ENCODE measurements around the gene FLT1.

The FLT1 gene

DNA sequence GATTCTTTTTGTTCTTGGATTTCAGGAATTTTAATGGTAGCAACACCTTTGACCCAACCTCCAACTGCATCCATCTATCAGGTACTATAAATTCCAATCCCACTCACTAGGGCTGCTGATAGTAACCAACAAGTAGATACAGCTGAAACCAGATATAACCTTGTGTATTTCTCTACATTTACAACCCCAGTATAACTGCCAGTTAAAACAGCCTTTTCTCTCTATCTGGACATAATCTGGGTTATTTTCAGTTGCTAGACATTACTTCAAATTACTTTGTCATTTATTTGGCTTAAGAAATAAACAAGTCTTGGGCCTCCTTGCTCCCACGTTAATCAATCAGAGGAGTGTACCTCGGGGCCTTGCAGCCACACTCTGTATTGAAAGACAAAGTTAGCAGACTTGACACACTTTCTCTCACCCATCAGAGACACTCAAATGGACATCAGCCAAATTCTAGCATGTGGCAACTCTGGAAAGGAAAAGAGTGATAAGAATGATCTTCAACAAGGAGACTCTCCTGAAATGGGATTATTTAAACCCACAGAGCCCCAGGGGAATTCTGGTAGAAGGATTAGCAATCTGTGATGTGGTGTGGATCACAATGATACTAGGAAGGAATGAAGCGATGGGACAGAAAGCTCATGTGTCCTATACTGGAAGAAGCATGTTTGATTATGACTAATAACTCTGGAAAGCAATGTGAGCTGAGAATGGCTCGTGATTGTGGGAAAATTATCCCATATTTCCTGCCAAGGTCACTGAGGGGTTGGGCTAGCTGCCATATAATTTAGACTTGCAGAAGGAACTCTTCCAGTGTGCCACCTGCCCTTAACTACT is 157.5 kb downstream of the FLT1 start:
- TF ChIP-seq SIN3A (IDR thresholded peaks at IDR 0.05; ENCODE audit: borderline replicate concordance, insufficient read depth, low read length) (no peak), FOXP2 (optimal IDR thresholded peaks at IDR 0.05; ENCODE audit: borderline replicate concordance, extremely low read depth, extremely low read length, insufficient read depth) (no peak), TAF1 (IDR thresholded peaks at IDR 0.05; ENCODE audit: borderline replicate concordance, insufficient read depth, low read length) (no peak), POLR2AphosphoS5 (IDR thresholded peaks at IDR 0.05; ENCODE audit: low read depth, low read length) (no peak)
- TF ChIP-seq, protein P1, sequence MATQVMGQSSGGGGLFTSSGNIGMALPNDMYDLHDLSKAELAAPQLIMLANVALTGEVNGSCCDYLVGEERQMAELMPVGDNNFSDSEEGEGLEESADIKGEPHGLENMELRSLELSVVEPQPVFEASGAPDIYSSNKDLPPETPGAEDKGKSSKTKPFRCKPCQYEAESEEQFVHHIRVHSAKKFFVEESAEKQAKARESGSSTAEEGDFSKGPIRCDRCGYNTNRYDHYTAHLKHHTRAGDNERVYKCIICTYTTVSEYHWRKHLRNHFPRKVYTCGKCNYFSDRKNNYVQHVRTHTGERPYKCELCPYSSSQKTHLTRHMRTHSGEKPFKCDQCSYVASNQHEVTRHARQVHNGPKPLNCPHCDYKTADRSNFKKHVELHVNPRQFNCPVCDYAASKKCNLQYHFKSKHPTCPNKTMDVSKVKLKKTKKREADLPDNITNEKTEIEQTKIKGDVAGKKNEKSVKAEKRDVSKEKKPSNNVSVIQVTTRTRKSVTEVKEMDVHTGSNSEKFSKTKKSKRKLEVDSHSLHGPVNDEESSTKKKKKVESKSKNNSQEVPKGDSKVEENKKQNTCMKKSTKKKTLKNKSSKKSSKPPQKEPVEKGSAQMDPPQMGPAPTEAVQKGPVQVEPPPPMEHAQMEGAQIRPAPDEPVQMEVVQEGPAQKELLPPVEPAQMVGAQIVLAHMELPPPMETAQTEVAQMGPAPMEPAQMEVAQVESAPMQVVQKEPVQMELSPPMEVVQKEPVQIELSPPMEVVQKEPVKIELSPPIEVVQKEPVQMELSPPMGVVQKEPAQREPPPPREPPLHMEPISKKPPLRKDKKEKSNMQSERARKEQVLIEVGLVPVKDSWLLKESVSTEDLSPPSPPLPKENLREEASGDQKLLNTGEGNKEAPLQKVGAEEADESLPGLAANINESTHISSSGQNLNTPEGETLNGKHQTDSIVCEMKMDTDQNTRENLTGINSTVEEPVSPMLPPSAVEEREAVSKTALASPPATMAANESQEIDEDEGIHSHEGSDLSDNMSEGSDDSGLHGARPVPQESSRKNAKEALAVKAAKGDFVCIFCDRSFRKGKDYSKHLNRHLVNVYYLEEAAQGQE (IDR thresholded peaks at IDR 0.05; ENCODE audit: insufficient read depth in 1 of 2, low read depth in 2 of 2, low read length in 2 of 2): no peak

DNA sequence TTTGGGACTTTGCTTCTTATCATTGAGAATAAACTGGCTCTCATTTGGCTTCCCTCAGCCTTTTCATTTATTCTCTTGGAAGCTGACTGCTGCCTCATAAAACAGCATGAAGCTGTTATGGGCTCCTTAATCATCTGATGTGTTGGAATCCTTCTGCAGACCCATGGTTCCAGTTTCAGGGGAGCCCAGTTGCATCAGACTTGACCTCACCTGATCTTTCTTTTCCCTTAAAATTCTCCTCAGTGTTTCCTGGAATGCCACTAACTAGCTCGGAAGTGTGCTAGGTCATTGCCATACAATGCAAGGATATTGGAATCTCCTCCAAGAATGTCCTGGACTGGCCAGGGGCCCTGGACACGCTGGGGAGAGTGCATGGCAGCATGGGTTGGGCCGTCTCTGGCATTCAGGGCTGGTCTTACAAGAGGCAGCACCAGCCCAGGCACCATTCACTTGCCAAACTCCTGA is 158.7 kb downstream of the FLT1 start:
- no peak for TF ChIP-seq TAF1 (IDR thresholded peaks at IDR 0.05; ENCODE audit: borderline replicate concordance, insufficient read depth, low read length)
- no peak for TF ChIP-seq FOXP2 (optimal IDR thresholded peaks at IDR 0.05; ENCODE audit: borderline replicate concordance, extremely low read depth, extremely low read length, insufficient read depth)
- TF ChIP-seq SIN3A (IDR thresholded peaks at IDR 0.05; ENCODE audit: borderline replicate concordance, insufficient read depth, low read length): no peak
- TF ChIP-seq, protein P1 (IDR thresholded peaks at IDR 0.05; ENCODE audit: insufficient read depth in 1 of 2, low read depth in 2 of 2, low read length in 2 of 2): no peak
- TF ChIP-seq POLR2AphosphoS5 (IDR thresholded peaks at IDR 0.05; ENCODE audit: low read depth, low read length): no peak

DNA sequence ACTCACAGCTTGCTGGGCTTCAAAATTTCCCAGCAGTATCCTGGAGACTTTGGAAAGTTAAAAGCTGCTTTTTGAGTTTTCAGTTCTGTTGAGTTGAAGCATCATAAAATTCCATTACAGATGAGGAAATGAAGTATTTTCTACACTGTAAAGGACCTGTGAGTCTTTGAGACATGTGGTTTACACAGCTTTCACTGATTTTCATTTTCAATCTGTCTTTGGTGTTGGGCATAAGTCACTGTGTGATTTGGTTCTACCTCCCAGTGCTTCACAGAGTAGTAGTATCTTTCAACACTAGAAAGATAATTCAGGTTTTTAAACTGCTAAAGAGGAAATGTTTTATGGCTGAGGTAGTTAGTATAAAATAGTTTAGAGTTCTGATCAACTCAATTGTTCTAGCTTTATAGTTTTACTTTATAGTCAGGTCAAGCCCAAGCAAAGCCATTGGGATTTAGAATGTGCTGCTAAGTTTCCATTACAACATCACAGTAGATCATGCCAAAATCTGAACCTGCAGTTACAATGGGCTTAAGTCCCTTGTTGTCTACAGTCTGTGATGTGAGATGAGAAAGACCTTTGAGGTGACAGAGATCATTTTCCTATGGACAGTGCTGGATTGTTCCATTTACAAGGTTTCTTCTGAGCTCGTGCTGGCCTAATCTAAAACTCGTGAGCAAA is 161.6 kb downstream of the FLT1 start:
- TF ChIP-seq, protein P1 (IDR thresholded peaks at IDR 0.05; ENCODE audit: insufficient read depth in 1 of 2, low read depth in 2 of 2, low read length in 2 of 2): no peak
- TF ChIP-seq FOXP2 (optimal IDR thresholded peaks at IDR 0.05; ENCODE audit: borderline replicate concordance, extremely low read depth, extremely low read length, insufficient read depth): no peak
- TF ChIP-seq SIN3A (IDR thresholded peaks at IDR 0.05; ENCODE audit: borderline replicate concordance, insufficient read depth, low read length): no peak
- TF ChIP-seq POLR2AphosphoS5 (IDR thresholded peaks at IDR 0.05; ENCODE audit: low read depth, low read length): no peak
- TF ChIP-seq TAF1 (IDR thresholded peaks at IDR 0.05; ENCODE audit: borderline replicate concordance, insufficient read depth, low read length): no peak

DNA sequence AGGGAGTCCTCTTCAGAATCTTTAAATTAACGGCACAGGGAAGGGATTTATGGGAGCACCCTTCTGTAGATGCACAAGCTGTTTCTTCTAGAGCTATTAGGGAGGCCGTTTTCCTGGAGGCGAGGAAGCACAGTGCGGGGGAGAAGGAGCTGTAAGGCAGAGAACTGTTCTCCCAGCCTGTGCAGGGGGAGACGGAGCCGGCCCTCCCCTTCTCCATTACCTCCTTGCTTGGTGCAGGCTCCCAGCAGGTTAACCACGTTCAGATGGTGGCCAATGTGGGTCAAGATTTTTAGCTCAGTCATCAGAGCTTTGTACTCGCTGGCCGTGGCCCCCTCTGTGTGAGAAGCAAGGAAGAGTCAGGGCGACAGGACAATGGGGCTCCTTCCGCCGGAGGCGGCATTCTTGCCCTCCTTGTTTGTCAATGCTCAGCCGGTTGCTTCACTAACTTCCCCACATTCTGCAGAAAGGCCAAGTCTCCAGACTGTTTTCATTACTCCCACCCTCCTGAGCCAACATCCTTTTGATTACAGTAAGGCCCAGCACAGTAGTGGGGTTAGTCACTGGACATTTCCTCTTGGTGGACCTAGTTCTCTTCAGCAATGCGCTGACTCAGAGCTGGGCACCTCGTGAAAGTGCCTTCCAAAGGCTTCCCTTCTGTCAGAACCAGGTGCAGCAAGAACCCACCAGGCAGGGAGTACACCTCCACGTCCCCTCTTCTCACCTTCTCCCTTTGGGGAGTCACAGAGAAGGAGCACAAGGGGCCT is 165.4 kb downstream of the FLT1 start:
- TF ChIP-seq TAF1 (IDR thresholded peaks at IDR 0.05; ENCODE audit: borderline replicate concordance, insufficient read depth, low read length) (no peak), POLR2AphosphoS5 (IDR thresholded peaks at IDR 0.05; ENCODE audit: low read depth, low read length) (no peak), SIN3A (IDR thresholded peaks at IDR 0.05; ENCODE audit: borderline replicate concordance, insufficient read depth, low read length) (no peak), FOXP2 (optimal IDR thresholded peaks at IDR 0.05; ENCODE audit: borderline replicate concordance, extremely low read depth, extremely low read length, insufficient read depth) (no peak)
- TF ChIP-seq, protein P1 (IDR thresholded peaks at IDR 0.05; ENCODE audit: insufficient read depth in 1 of 2, low read depth in 2 of 2, low read length in 2 of 2): no peak
